GM12878 (cell line): ENCODE results near the gene C5AR1.

ENCODE experiments used
- CBX5 ChIP-seq: sonication (generic); IDR thresholded peaks from 2 replicates; pipeline ENCODE4 v1.6.1; 2016; ENCODE audit warnings: low read depth, moderate library complexity, mild to moderate bottlenecking, inconsistent platforms
- EZH2 ChIP-seq: IDR thresholded peaks from 2 replicates; pipeline ENCODE4 v1.6.1; 2012; ENCODE audit warnings: low read depth, mild to moderate bottlenecking, control low read depth, inconsistent platforms, low read length, borderline replicate concordance; ENCODE audit not compliant: control insufficient read depth
- PAX5 ChIP-seq: IDR thresholded peaks from 2 replicates; pipeline ENCODE4 v1.6.1; 2011; ENCODE audit warnings: low read depth, low read length, borderline replicate concordance
- RAD21 ChIP-seq: IDR thresholded peaks from 2 replicates; pipeline ENCODE4 v1.6.1; 2011; ENCODE audit warnings: mild to moderate bottlenecking, low read depth, low read length, moderate library complexity; ENCODE audit not compliant: insufficient read depth
- ZNF24 ChIP-seq: fragments of 450-650 bp; IDR thresholded peaks from 2 replicates; pipeline ENCODE4 v1.6.1; 2017; ENCODE audit warnings: antibody characterized with exemption, mild to moderate bottlenecking
- TF ChIP-seq, protein P1 (sequence below), 3 experiments: IDR thresholded peaks in 2 of 3; conservative IDR thresholded peaks in 1 of 3; 2 replicates each; pipeline ENCODE4 v1.5.1; 2011; ENCODE audit warnings: low read depth in 3 of 3, low read length in 3 of 3, mild to moderate bottlenecking in 3 of 3, control low read depth in 2 of 3, moderate library complexity in 2 of 3, inconsistent platforms in 1 of 3, mixed read lengths in 1 of 3; ENCODE audit not compliant: control insufficient read depth in 2 of 3, insufficient read depth in 1 of 3; ENCODE audit errors: extremely low read depth in 1 of 3

DNA sequence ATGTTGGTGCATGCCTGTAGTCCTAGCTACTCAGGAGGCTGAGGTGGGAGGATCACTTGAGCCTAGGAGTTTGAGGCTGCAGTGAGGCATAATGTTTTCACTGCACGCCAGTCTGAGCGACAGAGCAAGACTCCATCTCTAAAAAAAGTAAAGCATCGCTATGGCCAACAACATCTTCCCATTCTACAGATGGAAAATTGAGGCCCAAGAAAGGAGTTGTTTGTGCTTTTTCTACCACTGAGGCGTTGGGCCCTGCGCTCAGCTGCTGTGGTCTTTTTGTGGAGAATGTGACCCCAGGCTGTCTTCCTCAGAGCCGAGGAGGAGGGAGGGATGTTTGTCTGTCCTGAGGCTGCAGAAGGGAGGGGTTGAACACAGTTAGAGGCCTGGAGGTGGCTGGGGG, 21.8 kb downstream of the C5AR1 start:
- TF ChIP-seq CBX5, result no peak
- no peak for TF ChIP-seq PAX5
- TF ChIP-seq EZH2, result no peak
- no peak for TF ChIP-seq RAD21
- no peak for TF ChIP-seq ZNF24
- TF ChIP-seq, protein P1, sequence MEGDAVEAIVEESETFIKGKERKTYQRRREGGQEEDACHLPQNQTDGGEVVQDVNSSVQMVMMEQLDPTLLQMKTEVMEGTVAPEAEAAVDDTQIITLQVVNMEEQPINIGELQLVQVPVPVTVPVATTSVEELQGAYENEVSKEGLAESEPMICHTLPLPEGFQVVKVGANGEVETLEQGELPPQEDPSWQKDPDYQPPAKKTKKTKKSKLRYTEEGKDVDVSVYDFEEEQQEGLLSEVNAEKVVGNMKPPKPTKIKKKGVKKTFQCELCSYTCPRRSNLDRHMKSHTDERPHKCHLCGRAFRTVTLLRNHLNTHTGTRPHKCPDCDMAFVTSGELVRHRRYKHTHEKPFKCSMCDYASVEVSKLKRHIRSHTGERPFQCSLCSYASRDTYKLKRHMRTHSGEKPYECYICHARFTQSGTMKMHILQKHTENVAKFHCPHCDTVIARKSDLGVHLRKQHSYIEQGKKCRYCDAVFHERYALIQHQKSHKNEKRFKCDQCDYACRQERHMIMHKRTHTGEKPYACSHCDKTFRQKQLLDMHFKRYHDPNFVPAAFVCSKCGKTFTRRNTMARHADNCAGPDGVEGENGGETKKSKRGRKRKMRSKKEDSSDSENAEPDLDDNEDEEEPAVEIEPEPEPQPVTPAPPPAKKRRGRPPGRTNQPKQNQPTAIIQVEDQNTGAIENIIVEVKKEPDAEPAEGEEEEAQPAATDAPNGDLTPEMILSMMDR (IDR thresholded peaks at IDR 0.05 in 2 of 3, conservative IDR thresholded peaks at IDR 0.05 in 1 of 3; ENCODE audit: control insufficient read depth in 2 of 3, extremely low read depth in 1 of 3, insufficient read depth in 1 of 3, low read depth in 3 of 3, low read length in 3 of 3), result no peak
